Suprapubic skin (tissue), 4 donors: Measurements from ENCODE around the gene MYH10. TPM values are rescaled to one million over a fixed set of nuclear protein-coding genes. Genes with fewer than 3 reads are reported as not detected.

Experiments
- DNase-seq, 2 donors: peaks; one replicate each; pipeline ENCODE4 v3.0.0-alpha.2; 2019; ENCODE audit warnings: low spot score in 2 of 2
- H3K27ac ChIP-seq: fragments of 200-600 bp; sonication (generic); one replicate; pipeline ENCODE4 v1.5.1; 2019
- H3K27me3 ChIP-seq: fragments of 200-600 bp; sonication (generic); one replicate; pipeline ENCODE4 v1.5.1; 2019
- H3K36me3 ChIP-seq: fragments of 200-600 bp; sonication (generic); one replicate; pipeline ENCODE4 v1.5.1; 2019
- H3K4me1 ChIP-seq: fragments of 200-600 bp; sonication (generic); one replicate; pipeline ENCODE4 v1.5.1; 2019
- H3K4me3 ChIP-seq: fragments of 200-600 bp; sonication (generic); one replicate; pipeline ENCODE4 v1.5.1; 2019; ENCODE audit warnings: mild to moderate bottlenecking
- H3K9me3 ChIP-seq: fragments of 200-600 bp; sonication (generic); one replicate; pipeline ENCODE4 v1.5.1; 2019
- CTCF ChIP-seq, 2 donors: fragments of 200-600 bp in 1 of 2; fragments of 450-650 bp in 1 of 2; sonication (generic) in 1 of 2; IDR thresholded peaks; one replicate each; pipeline ENCODE4 v1.5.1; 2016 to 2019; ENCODE audit warnings: antibody characterized with exemption in 2 of 2, mild to moderate bottlenecking in 1 of 2, moderate library complexity in 1 of 2
- EP300 ChIP-seq: sonication (generic); formaldehyde crosslinking; IDR thresholded peaks from one replicate; pipeline ENCODE4 v1.6.1; 2017; ENCODE audit warnings: antibody characterized with exemption
- POLR2A ChIP-seq, 2 donors: fragments of 450-650 bp; IDR thresholded peaks; one replicate each; pipeline ENCODE4 v1.6.1; 2017; ENCODE audit warnings: antibody characterized with exemption in 2 of 2, mild to moderate bottlenecking in 2 of 2, moderate library complexity in 2 of 2
- POLR2AphosphoS5 ChIP-seq, 3 donors: sonication (generic); formaldehyde crosslinking; IDR thresholded peaks; one replicate each; pipeline ENCODE4 v1.6.1; 2017; ENCODE audit warnings: antibody characterized with exemption in 3 of 3
- WGBS: methylation state at CpG from one replicate; pipeline ENCODE4 v1.1.5; 2018; 5-methylcytosine and 5-hydroxymethylcytosine counted together
- total RNA-seq, 4 donors: library from RNA; depleted of rRNA; stranded (reverse); fragments of >200 nt; gene quantifications; one replicate each; pipeline ENCODE4 v1.1.0, GENCODE V29; 2016

The MYH10 gene
- total RNA-seq, 4 donors from 2014 or later = 9.5 to 18.3 (median 13.2) TPM

GRCh38 chr17:8459831-8460230 lies 170.7 kb downstream of the MYH10 start:
- H3K4me3 ChIP-seq = no peak overlapping the region
- WGBS = 76% methylated on average over 3 of the region's 3 CpGs
- TF ChIP-seq POLR2AphosphoS5 (IDR thresholded peaks at IDR 0.05) = no peak
- no peak for TF ChIP-seq CTCF (IDR thresholded peaks at IDR 0.05)
- TF ChIP-seq EP300 = no peak
- TF ChIP-seq POLR2A (IDR thresholded peaks at IDR 0.05) = no peak
- DNase-seq = no peak
- peaks cover 95% of the 10 kb centered on the region for H3K36me3 ChIP-seq
- no peaks in the 10 kb centered on the region for H3K9me3 ChIP-seq
- H3K4me1 ChIP-seq = peaks cover 23% of the 10 kb centered on the region
- H3K27me3 ChIP-seq = no peaks in the 10 kb centered on the region
- H3K27ac ChIP-seq = no peak overlapping the region

DNA sequence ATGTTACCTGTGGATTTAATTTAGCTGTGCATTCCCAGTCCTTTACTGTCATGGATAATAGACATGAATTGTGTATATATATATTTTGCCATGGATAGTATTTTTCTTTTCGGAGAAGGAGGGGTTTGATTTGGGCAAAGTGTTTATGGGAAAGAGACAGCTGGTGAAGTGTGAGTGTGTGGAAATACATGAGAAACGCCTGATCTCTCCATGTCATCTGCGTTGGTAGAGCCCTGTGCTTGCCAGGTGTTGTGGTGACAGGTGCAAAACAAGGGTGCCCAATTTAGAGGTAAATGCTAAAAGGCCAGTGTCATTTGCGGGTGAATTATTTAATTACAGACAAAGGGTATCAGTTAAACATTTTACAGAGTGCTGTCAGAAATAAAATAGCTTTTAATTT lies 171.4 kb downstream of the MYH10 start:
- Histone ChIP-seq H3K27me3 (no peaks in the 10 kb centered on the region), H3K36me3 (peaks cover 91% of the 10 kb centered on the region), H3K27ac (no peak overlapping the region), H3K9me3 (no peaks in the 10 kb centered on the region), H3K4me1 (peaks cover 16% of the 10 kb centered on the region), H3K4me3 (no peak overlapping the region)
- TF ChIP-seq CTCF (IDR thresholded peaks at IDR 0.05) (no peak), EP300 (no peak), POLR2AphosphoS5 (IDR thresholded peaks at IDR 0.05) (no peak), POLR2A (IDR thresholded peaks at IDR 0.05) (no peak)
- DNase-seq = no peak
- WGBS = 85% methylated on average over 4 of the region's 4 CpGs

GRCh38 chr17:8458128-8458527 lies 172.4 kb downstream of the MYH10 start:
- peaks cover 90% of the 10 kb centered on the region for H3K36me3 ChIP-seq
- peaks cover 8% of the 10 kb centered on the region for H3K4me1 ChIP-seq
- no peak overlapping the region for H3K27ac ChIP-seq
- 90% methylated on average over 6 of the region's 6 CpGs for WGBS
- TF ChIP-seq EP300 (no peak), CTCF (IDR thresholded peaks at IDR 0.05) (no peak), POLR2AphosphoS5 (IDR thresholded peaks at IDR 0.05) (no peak), POLR2A (IDR thresholded peaks at IDR 0.05) (no peak)
- no peak overlapping the region for H3K4me3 ChIP-seq
- H3K27me3 ChIP-seq = no peaks in the 10 kb centered on the region
- no peak for DNase-seq
- no peaks in the 10 kb centered on the region for H3K9me3 ChIP-seq

DNA sequence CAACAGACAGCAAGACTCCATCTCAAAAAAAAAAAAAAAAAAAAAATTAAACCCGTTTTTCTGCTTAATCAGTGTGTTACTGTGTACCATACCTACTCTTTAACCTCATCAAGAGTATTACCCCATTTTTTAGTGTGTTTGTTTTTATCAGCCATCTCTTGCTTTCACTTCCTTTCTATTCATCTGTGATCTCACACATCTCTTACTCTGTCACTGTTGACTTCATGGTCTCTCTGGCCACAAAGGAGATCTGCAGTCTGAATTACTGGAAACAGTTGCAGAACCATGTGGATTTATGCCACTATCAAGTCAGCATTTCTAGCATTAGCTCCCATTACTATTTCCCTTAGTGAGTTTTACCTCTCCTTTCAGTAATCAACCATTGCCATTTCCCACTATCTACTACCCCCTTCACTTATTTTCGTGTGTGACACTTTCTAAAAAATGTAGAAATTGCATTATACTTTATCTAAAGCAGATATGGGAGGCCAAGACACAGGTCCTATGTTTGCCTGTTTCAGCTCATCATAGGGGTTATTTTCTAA lies 174.8 kb downstream of the MYH10 start:
- 69% methylated on average over 2 of the region's 2 CpGs for WGBS
- H3K9me3 ChIP-seq = no peaks in the 10 kb centered on the region
- peaks cover 90% of the 10 kb centered on the region for H3K36me3 ChIP-seq
- TF ChIP-seq EP300 = no peak
- TF ChIP-seq POLR2AphosphoS5 (IDR thresholded peaks at IDR 0.05) = no peak
- TF ChIP-seq POLR2A (IDR thresholded peaks at IDR 0.05) = no peak
- no peak for DNase-seq
- H3K4me3 ChIP-seq = no peak overlapping the region
- no peaks in the 10 kb centered on the region for H3K4me1 ChIP-seq
- no peak overlapping the region for H3K27ac ChIP-seq
- H3K27me3 ChIP-seq = no peaks in the 10 kb centered on the region

GRCh38 chr17:8453326-8453725 lies 177.2 kb downstream of the MYH10 start:
- DNase-seq = no peak
- Histone ChIP-seq H3K4me3 (no peak overlapping the region), H3K36me3 (peaks cover 87% of the 10 kb centered on the region), H3K9me3 (no peaks in the 10 kb centered on the region), H3K27me3 (no peaks in the 10 kb centered on the region), H3K27ac (no peak overlapping the region), H3K4me1 (no peaks in the 10 kb centered on the region)
- no peak for TF ChIP-seq POLR2A (IDR thresholded peaks at IDR 0.05)
- no peak for TF ChIP-seq CTCF (IDR thresholded peaks at IDR 0.05)
- TF ChIP-seq EP300 = no peak
- no peak for TF ChIP-seq POLR2AphosphoS5 (IDR thresholded peaks at IDR 0.05)
- WGBS = 85% methylated on average over 3 of the region's 3 CpGs
